ENCODE data around the gene ABHD12. TPM values are rescaled to one million over a fixed set of nuclear protein-coding genes. Genes with fewer than 3 reads are reported as not detected.

ABHD12 gene
- total RNA-seq, 3 donors from 2014 or later (not counting 1 experiment from before 2014, with no cell fraction given): 28.5 to 34.6 (median 34.5) TPM

DNA sequence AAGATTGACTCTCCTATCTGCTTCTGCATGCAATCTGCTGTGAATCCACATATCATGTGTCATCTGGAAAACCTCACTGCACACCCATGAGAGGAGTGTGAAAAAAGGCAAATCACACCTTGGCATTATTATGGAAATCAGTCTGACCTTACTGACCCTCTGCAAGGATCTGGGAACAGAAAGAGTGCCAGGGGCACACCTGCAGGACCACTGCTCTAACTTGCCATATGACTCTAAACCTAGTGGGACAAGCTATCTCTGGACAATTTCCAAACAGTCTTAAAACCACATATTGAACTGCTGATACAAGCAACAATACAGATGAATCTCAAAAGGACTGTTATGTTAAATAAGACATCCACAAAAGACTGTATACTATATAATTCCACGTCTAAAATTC is 50.3 kb downstream of the ABHD12 start:
- Histone ChIP-seq H3K27me3 (ENCODE audit: control insufficient read depth, insufficient read depth, low read length) (no peaks in the 10 kb centered on the region), H3K4me3 (ENCODE audit: low read length) (no peak overlapping the region), H3K36me3 (ENCODE audit: control insufficient read depth, insufficient read depth, low read length) (no peaks in the 10 kb centered on the region), H3K27ac (ENCODE audit: low read length) (no peak overlapping the region), H3K4me1 (ENCODE audit: control insufficient read depth, insufficient read depth, low read length) (peaks cover 6% of the 10 kb centered on the region), H3K9me3 (ENCODE audit: control insufficient read depth, insufficient read depth, low read length) (no peaks in the 10 kb centered on the region)
- H3K27ac Mint-ChIP-seq: no peak overlapping the region
- TF ChIP-seq, protein P1, sequence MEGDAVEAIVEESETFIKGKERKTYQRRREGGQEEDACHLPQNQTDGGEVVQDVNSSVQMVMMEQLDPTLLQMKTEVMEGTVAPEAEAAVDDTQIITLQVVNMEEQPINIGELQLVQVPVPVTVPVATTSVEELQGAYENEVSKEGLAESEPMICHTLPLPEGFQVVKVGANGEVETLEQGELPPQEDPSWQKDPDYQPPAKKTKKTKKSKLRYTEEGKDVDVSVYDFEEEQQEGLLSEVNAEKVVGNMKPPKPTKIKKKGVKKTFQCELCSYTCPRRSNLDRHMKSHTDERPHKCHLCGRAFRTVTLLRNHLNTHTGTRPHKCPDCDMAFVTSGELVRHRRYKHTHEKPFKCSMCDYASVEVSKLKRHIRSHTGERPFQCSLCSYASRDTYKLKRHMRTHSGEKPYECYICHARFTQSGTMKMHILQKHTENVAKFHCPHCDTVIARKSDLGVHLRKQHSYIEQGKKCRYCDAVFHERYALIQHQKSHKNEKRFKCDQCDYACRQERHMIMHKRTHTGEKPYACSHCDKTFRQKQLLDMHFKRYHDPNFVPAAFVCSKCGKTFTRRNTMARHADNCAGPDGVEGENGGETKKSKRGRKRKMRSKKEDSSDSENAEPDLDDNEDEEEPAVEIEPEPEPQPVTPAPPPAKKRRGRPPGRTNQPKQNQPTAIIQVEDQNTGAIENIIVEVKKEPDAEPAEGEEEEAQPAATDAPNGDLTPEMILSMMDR (IDR thresholded peaks at IDR 0.05): no peak
- intact Hi-C loops (cut with micrococcal nuclease): no loop called here
- no peak overlapping the region for H3K4me3 Mint-ChIP-seq
- no CpG with 5 or more reads among the region's 1 CpG for WGBS (ENCODE audit: insufficient coverage)
- DNase-seq (no peak), ATAC-seq (no peak)
- peaks cover 35 to 46% of the 10 kb centered on the region in 2 donors for H3K4me1 Mint-ChIP-seq
- H3K27me3 Mint-ChIP-seq (ENCODE audit: low read depth in 2 of 2): no peaks in the 10 kb centered on the region
- H3K36me3 Mint-ChIP-seq: no peaks in the 10 kb centered on the region
- no peaks in the 10 kb centered on the region for H3K9me3 Mint-ChIP-seq

DNA sequence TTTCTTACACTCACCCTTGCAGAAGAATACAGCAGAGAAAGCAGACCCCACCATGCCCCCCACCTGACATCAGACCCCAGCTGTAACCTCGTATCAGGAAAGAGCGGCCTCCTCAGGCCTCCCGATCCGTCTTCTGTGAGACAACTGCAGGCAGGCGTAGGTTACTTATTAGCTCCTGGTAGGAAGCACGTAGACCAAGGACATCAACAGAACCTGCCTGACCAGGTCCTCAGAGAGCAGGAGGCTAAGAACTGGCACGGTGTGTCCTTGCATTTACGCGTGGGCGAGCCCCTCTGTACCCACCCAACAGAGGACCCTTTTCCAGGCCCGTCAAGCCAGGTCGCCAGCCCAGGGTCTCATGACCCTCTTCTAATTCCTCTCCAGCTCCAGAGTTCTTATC is 51.0 kb downstream of the ABHD12 start:
- H3K27me3 Mint-ChIP-seq (ENCODE audit: low read depth in 2 of 2): no peaks in the 10 kb centered on the region
- intact Hi-C loops (cut with micrococcal nuclease): no loop called here
- H3K27ac Mint-ChIP-seq: no peak overlapping the region
- Histone ChIP-seq H3K4me3 (ENCODE audit: low read length) (no peak overlapping the region), H3K36me3 (ENCODE audit: control insufficient read depth, insufficient read depth, low read length) (no peaks in the 10 kb centered on the region), H3K27ac (ENCODE audit: low read length) (no peak overlapping the region), H3K4me1 (ENCODE audit: control insufficient read depth, insufficient read depth, low read length) (peaks cover 6% of the 10 kb centered on the region), H3K27me3 (ENCODE audit: control insufficient read depth, insufficient read depth, low read length) (no peaks in the 10 kb centered on the region), H3K9me3 (ENCODE audit: control insufficient read depth, insufficient read depth, low read length) (no peaks in the 10 kb centered on the region)
- ATAC-seq (no peak), DNase-seq (no peak)
- no peaks in the 10 kb centered on the region for H3K36me3 Mint-ChIP-seq
- TF ChIP-seq, protein P1 (IDR thresholded peaks at IDR 0.05): no peak
- WGBS (ENCODE audit: insufficient coverage): 96% methylated on average over 12 of the region's 12 CpGs
- H3K4me1 Mint-ChIP-seq: peaks cover 30 to 38% of the 10 kb centered on the region in 2 donors
- H3K9me3 Mint-ChIP-seq: no peaks in the 10 kb centered on the region
- H3K4me3 Mint-ChIP-seq: no peak overlapping the region

DNA sequence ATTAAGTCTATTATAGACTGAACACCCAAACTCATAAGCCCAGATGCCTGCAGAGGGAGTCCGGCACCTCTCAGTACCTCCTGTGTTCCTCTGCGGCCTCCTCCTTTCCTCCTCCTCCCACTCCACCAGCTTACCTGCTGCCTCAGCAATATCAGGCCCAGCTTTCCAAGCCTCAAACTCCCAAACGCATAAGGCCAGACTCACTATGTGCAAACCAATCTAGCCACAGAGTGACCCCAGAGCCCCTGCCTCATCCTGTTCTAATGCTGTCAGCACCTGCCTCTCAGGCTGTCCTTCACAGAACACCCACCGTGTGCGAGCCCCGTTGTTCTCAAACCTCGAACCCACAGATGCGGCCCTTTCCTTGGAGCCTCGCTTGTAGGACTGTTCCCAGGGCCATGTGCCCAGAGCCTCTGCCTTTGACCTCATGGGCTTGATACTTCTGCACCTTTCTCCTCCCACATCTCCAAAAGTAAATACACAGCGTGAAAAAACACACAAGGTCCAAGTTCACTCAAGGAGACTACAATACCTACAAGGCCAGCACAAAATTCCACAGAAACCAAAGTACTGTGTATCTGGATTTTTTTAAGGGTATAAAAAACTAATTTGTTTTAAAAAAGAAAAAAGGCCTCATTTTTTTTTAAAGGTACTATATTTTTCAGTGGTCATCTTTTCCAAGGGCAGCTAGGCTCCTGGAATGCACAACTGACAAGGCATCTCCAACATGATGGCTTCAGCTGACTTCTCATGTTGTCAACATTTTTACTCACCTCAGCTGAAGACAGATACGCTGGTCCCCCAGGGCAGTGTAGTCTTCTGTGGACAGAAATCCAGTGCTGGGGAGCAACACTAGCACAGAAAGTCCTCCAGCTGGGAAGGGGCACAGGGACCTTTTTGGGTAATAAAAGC is 52.3 kb downstream of the ABHD12 start:
- ATAC-seq (no peak), DNase-seq (no peak)
- Mint-ChIP-seq H3K27ac (no peak overlapping the region), H3K4me1 (peaks cover 23 to 30% of the 10 kb centered on the region in 2 donors), H3K9me3 (no peaks in the 10 kb centered on the region), H3K36me3 (no peaks in the 10 kb centered on the region), H3K27me3 (ENCODE audit: low read depth in 2 of 2) (no peaks in the 10 kb centered on the region), H3K4me3 (no peak overlapping the region)
- TF ChIP-seq, protein P1 (IDR thresholded peaks at IDR 0.05): no peak
- Histone ChIP-seq H3K36me3 (ENCODE audit: control insufficient read depth, insufficient read depth, low read length) (no peaks in the 10 kb centered on the region), H3K9me3 (ENCODE audit: control insufficient read depth, insufficient read depth, low read length) (no peaks in the 10 kb centered on the region), H3K27ac (ENCODE audit: low read length) (no peak overlapping the region), H3K4me1 (ENCODE audit: control insufficient read depth, insufficient read depth, low read length) (peaks cover 6% of the 10 kb centered on the region), H3K4me3 (ENCODE audit: low read length) (no peak overlapping the region), H3K27me3 (ENCODE audit: control insufficient read depth, insufficient read depth, low read length) (no peaks in the 10 kb centered on the region)
- intact Hi-C loops (cut with micrococcal nuclease): no loop called here
- WGBS (ENCODE audit: insufficient coverage): 79% methylated on average over 11 of the region's 11 CpGs

Data from natural killer cell (primary cell).